Measurements from ENCODE around the gene DRG2. TPM values are rescaled to one million over a fixed set of nuclear protein-coding genes. Genes with fewer than 3 reads are reported as not detected.

Gene DRG2
- polyA plus RNA-seq, 5 donors, result 31.4 to 42.0 (median 38.4) TPM

DNA sequence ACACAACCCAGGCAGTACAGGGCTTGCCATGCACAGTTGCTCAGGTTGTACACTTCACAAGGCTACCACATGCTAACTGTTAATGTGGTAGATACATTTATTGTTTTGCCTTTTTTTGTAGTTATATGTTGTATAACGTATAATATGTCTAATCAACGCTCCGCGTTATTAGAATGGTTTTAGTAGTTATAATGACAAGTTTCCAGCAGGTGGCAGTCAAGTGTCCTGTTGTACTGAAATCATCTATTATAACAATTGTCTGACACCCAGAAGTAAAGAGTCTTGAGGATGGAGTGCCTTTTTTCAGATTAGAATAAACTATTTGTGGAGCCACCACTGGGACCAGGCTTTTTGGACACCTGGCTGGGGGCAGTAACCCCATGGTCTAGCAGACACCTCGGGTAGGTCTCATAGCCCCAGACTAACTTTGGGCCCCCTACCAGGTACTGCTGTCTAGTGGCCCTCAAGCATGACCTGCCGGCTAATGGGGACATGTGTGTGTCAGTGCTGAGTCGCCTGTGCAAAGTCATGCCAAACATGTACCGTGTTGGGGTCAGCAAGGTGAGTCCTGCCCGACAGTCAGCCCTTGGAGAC, 53.6 kb downstream of the DRG2 start:
- DNase-seq, result peak in 1 of 2 donors; percentile 53

DNA sequence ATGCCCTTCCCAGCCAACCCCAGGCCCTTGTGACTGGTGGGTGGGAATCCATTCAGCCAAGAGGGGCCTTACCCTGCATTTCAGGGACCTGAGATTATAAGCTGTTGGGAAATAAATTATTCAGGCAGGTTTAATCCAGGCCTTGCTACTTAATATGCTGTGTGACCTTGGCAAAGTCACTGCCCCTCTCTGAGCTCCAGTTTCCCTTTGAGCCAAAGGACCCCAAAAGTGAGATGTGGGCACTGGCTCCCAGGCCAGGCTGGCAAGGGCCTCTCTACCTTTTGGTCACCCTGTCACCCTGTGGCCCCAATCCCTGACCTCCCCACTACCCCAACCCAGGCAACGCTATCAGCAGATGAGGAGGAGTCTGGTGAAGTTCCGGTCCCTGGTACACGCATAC, 54.7 kb downstream of the DRG2 start:
- no peak for DNase-seq

DNA sequence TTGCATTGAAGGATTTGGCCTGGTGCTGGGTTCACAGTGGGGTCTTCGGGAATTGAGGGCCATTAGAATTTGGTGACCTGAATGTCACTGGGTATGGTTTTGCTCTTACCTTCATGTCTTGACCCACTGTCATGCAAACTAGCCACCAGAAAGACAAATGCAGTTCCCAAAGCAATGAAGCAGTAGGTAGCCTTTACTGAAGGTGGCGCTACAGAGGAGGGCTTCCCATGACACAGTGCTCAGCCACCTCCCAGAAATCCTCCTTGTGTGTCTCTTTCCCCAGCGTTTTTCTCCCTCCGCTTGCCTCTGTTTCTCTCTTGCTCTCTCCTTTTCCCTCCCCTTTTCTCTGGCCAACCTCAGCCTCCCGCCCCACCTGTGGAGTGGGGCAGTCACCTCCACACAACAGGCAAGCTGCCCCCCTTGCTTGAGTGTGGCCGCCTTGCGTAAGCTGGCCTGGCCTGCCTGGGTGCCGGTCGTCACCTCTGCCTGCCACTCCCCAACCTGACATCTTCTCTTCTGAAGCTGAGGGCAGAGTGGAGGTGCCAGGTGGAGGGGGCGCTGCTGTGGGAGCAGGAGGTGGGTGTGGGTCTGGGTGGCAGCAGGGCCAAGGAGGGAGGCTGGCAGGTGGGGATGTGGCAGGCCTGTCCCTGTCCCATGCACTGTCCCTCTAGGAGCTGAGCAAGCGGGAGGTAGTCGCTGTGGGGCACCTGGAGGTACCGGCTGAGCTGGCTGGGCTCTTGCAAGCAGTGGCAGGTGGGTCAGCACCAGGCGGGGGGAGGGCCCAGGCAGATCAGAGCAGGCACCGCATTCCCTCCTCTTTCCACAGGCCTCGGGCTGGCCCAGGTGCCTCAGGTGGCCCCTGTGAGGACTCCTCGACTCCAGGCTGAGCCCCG, 55.5 kb downstream of the DRG2 start:
- no peak for DNase-seq

DNA sequence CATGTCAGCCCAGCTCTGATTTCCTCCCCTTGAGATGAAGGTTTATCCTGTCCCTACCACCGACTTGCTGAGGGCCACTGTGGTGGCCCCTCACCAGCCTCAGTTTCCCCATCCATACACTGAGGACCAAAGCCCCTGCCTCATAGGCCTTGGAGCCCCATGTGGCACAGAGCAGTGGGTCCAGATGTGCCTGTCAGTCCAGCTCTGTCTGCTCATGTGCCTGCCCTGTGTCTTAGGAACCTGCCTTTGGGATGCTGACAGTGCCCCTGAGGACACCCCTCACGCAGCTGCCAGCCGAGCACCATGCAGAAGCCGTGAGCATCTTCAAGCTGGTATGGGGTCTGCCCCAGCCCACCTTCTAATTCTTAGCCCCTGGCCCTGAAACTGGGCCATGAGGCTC, 56.5 kb downstream of the DRG2 start:
- DNase-seq, result no peak

DNA sequence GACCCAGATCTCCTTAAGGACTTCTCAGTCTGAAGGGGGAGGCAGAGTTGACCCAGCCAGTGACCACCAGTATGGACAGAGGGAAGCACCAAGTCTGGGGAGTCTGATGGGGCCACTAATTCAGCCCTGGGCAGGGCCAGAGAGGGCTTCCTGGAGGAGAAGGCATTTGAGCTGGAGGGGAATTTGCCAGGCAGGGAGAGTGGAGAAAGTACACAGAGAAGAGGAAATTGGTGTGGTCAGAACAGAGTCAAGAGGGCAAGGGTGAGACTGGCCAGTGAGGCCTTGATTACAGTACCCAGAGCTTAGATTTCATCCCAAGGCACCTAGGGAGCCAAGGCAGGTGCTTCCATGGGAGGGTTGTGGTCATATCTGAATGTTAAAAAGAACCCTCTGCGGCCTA, 57.1 kb downstream of the DRG2 start:
- DNase-seq, result no peak

DNA sequence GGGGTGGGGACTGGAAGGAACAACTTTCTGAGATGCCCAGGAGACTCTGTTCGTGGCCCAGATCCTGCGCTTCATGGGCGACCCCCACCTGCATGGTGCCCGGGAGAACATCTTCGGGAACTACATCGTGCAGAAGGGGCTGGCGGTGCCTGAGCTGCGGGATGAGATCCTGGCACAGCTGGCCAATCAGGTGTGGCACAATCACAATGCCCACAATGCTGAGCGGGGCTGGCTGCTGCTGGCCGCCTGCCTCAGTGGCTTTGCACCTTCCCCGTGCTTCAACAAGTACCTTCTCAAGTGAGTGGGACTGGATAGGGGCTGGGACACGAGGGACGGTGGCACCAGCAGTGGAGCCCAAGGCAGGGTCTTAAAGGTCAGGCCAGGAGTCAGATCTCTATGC, 58.1 kb downstream of the DRG2 start:
- DNase-seq, result no peak

DNA sequence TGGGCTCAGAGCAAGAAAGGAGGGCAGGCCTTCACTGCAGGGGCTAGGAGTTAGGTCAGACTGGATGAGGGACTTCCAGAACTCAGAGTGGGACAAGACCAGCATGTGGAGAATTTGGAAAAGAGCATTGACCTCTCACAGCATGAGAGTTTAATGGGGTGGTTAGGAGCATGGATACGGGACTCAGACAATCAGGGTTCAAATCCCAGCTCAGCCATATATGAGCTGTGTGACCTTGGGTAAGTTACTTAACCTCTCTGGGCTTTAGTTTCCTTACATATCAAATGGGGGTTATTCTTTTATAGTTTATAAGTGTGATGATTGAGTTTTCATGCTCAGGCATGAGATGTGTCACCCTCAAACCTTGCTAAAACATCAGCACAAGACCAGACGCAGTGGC, 58.5 kb downstream of the DRG2 start:
- no peak for DNase-seq

DNA sequence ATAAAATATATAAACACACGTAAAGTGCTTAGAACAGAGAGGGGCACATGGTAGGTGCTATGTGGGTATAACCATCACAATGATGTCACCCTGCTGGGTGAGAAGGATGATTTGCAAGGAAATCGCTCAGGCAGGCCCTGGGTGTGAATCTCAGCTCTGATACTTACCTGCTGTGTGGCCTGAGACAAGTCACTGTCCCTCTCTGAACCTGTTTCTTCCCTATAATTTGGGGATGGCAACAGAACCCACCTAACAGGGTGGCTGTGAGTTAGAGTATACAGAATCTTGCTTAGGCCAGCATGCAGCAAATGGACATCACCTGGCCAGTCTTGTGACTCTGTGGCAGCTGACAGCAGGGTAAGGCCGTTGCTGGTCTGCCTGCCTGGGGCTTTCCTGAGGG, 59.2 kb downstream of the DRG2 start:
- no peak for DNase-seq

DNA sequence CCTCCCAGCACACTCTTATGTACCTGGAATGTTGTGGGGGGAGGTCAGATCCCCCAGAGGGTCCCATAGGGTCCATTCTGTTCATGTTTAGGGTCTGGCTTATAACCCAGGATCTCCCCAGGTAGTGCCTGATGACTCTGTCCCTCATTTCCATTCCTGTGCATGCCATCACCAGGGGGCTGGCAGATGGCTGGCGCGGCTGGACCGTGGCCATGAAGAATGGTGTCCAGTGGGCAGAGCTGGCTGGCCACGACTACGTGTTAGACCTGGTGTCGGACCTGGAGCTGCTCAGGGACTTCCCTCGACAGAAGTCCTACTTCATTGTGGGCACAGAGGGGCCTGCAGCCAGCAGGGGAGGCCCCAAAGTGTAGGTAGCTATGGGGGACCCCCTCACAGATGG, 60.8 kb downstream of the DRG2 start:
- no peak for DNase-seq

DNA sequence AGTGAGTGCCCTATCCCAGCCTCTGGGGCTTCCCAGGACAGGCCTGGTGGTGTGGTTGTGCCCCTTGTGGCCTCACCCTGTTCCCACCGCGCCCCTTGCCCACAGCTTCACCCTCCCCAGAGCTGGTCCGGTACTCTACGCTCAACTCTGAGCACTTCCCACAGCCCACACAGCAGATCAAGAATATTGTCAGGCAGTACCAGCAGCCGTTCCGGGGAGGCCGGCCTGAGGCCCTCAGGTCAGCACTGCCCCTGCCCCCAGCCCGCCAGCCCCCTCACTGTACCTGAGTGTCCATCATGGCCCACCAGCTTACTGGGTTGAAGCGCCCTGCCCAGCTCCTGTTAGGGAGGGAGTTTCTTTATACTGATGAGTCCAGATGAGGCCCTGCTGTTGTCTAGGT, 63.5 kb downstream of the DRG2 start:
- no peak for DNase-seq

DNA sequence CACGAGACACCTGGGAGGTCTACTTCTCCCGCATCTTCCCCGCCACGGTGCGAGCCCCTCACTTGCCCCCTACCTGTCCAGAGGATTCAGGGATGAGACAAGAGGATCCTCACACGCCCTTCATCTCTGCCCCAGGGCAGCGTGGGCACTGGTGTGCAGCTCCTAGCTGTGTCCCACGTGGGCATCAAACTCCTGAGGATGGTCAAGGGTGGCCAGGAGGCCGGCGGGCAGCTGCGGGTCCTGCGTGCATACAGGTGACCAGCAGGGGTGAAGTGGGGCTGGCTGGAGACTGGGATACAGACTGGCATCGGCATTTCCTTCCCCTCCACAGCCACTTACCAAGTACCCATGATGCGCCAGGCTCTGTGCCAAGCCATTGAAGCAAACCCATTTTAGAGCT, 67.4 kb downstream of the DRG2 start:
- DNase-seq, result no peak

DNA sequence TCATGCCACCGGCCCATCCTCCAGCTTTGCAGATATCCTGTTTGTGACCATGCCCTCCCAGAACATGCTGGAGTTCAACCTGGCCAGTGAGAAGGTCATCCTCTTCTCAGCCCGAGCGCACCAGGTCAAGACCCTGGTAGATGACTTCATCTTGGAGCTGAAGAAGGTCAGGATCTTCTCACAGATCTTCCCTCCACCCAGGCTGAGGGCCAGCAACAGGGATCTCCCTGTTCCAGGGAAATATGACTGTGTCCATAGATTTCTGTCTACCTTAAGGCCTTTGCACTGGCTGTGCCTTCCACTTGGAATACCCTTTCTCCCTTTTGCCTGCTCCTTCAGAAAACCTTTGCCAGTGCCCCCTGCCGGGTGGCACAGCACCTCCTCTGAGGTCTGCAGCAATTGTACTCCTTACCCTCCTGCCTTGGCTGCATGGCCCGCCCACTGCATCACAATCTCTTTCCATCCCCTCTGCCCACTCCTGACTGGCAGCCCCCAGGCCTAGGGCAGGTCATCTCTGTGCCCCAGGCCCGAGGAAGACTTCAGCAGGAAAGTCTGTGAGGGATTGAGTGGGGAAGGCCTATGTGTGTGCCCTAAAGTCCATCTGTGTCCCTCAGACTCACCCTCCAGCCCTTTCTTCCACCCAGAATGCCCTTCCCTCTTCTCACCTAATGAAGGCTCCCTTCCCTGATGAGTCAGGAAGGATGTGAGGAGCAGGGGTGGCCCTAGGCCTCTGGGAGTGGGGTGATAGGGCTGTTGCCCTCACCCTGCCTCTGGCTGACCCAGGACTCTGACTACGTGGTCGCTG, 68.6 kb downstream of the DRG2 start:
- DNase-seq, result no peak

DNA sequence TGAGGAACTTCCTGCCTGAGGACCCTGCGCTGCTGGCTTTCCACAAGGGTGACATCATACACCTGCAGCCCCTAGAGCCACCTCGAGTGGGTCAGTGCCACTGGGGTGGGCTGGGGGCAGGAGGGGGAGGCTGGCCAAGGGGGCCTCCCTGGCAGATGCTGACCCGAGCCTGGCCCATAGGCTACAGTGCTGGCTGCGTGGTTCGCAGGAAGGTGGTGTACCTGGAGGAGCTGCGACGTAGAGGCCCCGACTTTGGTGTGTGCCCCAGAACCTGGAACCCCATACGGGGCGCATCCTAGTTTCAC, 69.2 kb downstream of the DRG2 start:
- DNase-seq, result no peak

Other genes with a start within 250 kb of the DRG2 start
- 10 to 100 TPM; 37.7 to 63.8 (median 52.2) TPM for gene TOM1L2, start 115.5 kb upstream of the DRG2 start, polyA plus RNA-seq (ENCODE audit: insufficient read depth in 1 of 5, insufficient read length in 5 of 5, low replicate concordance in 1 of 5)
- gene DRC3, start 115.1 kb upstream of the DRG2 start, polyA plus RNA-seq (ENCODE audit: insufficient read depth in 1 of 5, insufficient read length in 5 of 5, low replicate concordance in 1 of 5), result 10 to 100 TPM; 15.7 to 21.6 (median 18.2) TPM
- gene ATPAF2, start 48.8 kb upstream of the DRG2 start, polyA plus RNA-seq (ENCODE audit: insufficient read depth in 1 of 5, insufficient read length in 5 of 5, low replicate concordance in 1 of 5), result 10 to 100 TPM; 22.0 to 23.9 (median 22.9) TPM
- 10 to 100 TPM; 12.8 to 14.9 (median 13.1) TPM for gene GID4, start 48.5 kb upstream of the DRG2 start, polyA plus RNA-seq (ENCODE audit: insufficient read depth in 1 of 5, insufficient read length in 5 of 5, low replicate concordance in 1 of 5)
- 1 to 10 TPM; 1.7 to 3.0 (median 2.2) TPM for gene MYO15A, start 20.8 kb downstream of the DRG2 start, polyA plus RNA-seq (ENCODE audit: insufficient read depth in 1 of 5, insufficient read length in 5 of 5, low replicate concordance in 1 of 5)
- gene ALKBH5, start 95.9 kb downstream of the DRG2 start, polyA plus RNA-seq (ENCODE audit: insufficient read depth in 1 of 5, insufficient read length in 5 of 5, low replicate concordance in 1 of 5), result 10 to 100 TPM; 46.8 to 75.1 (median 59.2) TPM
- gene LLGL1, start 137.7 kb downstream of the DRG2 start, polyA plus RNA-seq (ENCODE audit: insufficient read depth in 1 of 5, insufficient read length in 5 of 5, low replicate concordance in 1 of 5), result 10 to 100 TPM; 25.0 to 39.9 (median 33.3) TPM
- gene FLII, start 170.8 kb downstream of the DRG2 start, polyA plus RNA-seq (ENCODE audit: insufficient read depth in 1 of 5, insufficient read length in 5 of 5, low replicate concordance in 1 of 5), result 100 to 1,000 TPM; 104 to 163 (median 131) TPM
- 10 to 100 TPM in 3 of 5 donors, 1 to 10 TPM in 2; 7.3 to 12.9 (median 10.3) TPM for gene MIEF2, start 172.7 kb downstream of the DRG2 start, polyA plus RNA-seq (ENCODE audit: insufficient read depth in 1 of 5, insufficient read length in 5 of 5, low replicate concordance in 1 of 5)
- gene TOP3A, start 227.0 kb downstream of the DRG2 start, polyA plus RNA-seq (ENCODE audit: insufficient read depth in 1 of 5, insufficient read length in 5 of 5, low replicate concordance in 1 of 5), result 10 to 100 TPM; 42.6 to 58.6 (median 47.2) TPM
- gene SMCR8, start 227.3 kb downstream of the DRG2 start, polyA plus RNA-seq (ENCODE audit: insufficient read depth in 1 of 5, insufficient read length in 5 of 5, low replicate concordance in 1 of 5), result 10 to 100 TPM; 10.6 to 14.1 (median 11.7) TPM